HepG2 (cell line): ENCODE measurements around the gene USP7.

Experiments
- SRSF4 ChIP-seq: fragments of 200-400 bp; formaldehyde crosslinking; IDR thresholded peaks from one replicate; pipeline ENCODE4 v1.6.1; 2018; ENCODE audit warnings: mild to moderate bottlenecking, low read depth, low read length, moderate library complexity; ENCODE audit not compliant: poor library complexity, severe bottlenecking
- SRY ChIP-seq: sonication (generic); formaldehyde crosslinking; IDR thresholded peaks from 2 replicates; pipeline ENCODE4 v1.8.0; 2022; ENCODE audit warnings: mild to moderate bottlenecking, missing genetic modification reagents
- TCF7L2 ChIP-seq: IDR thresholded peaks from 2 replicates; pipeline ENCODE4 v1.6.1; 2011; ENCODE audit warnings: mild to moderate bottlenecking, low read depth, low read length, moderate library complexity
- ZNF552 ChIP-seq: sonication (generic); formaldehyde crosslinking; IDR thresholded peaks from 2 replicates; pipeline ENCODE4 v1.9.0; 2022; ENCODE audit warnings: missing genetic modification reagents, mild to moderate bottlenecking, borderline replicate concordance
- ZNF589 ChIP-seq: sonication (generic); formaldehyde crosslinking; conservative IDR thresholded peaks from 2 replicates; pipeline ENCODE4 v1.8.0; 2022; ENCODE audit warnings: mild to moderate bottlenecking, moderate library complexity, missing genetic modification reagents
- TF ChIP-seq, protein P1 (sequence below): sonication (generic); formaldehyde crosslinking; IDR thresholded peaks from 2 replicates; pipeline ENCODE4 v1.8.1; 2023; ENCODE audit warnings: mild to moderate bottlenecking, missing genetic modification reagents, borderline replicate concordance
- TF ChIP-seq, protein P2 (sequence below): sonication (generic); formaldehyde crosslinking; IDR thresholded peaks from 2 replicates; pipeline ENCODE4 v1.4.0; 2020; ENCODE audit warnings: mild to moderate bottlenecking, missing genetic modification reagents
- TF ChIP-seq, protein P3 (sequence below): IDR thresholded peaks from 2 replicates; pipeline ENCODE4 v1.4.0; 2020; ENCODE audit warnings: mild to moderate bottlenecking, missing genetic modification reagents
- TF ChIP-seq, protein P4 (sequence below): sonication (generic); formaldehyde crosslinking; IDR thresholded peaks from 2 replicates; pipeline ENCODE4 v1.5.0; 2020; ENCODE audit warnings: mild to moderate bottlenecking, missing genetic modification reagents, moderate library complexity

DNA sequence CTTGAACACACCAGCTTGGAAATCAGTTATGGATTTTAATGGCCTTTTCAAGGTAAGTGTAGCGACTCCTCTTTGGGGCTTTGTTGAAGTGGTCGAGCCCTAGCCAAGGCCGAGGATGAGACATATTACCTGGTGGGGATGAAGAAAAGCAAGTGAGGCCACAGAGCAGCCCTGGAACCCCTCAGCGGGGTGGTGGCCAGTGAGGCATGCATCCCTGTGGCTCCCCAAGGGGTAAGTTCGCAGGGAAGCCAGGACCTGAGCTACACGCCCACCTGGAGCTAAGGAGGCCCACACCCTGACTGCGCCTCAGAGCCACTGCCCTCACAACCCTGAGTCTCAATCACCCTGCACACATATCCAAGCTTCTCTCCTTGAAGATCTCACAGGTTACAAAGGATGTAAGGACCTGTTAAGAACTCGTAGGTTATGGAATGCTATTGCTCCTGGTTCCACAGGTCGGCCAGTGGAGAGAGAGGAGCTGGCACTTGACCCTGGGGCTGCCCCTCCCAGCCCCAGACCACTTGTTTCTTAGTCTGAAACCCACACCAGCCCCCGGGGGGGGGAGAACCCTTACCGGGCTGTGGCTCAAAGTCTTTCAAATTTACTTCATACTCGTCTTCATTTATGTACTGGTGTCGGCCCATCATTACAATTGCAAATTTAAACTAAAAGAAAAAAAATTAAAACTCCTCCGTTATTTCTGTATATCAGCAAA is 69.6 kb downstream of the USP7 start:
- TF ChIP-seq, protein P1, sequence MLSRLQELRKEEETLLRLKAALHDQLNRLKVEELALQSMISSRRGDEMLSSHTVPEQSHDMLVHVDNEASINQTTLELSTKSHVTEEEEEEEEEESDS, result no peak
- TF ChIP-seq, protein P2, sequence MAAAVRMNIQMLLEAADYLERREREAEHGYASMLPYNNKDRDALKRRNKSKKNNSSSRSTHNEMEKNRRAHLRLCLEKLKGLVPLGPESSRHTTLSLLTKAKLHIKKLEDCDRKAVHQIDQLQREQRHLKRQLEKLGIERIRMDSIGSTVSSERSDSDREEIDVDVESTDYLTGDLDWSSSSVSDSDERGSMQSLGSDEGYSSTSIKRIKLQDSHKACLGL (CRISPR knock-in tag), result no peak
- TF ChIP-seq TCF7L2 (no peak), SRY (CRISPR knock-in tag) (no peak), SRSF4 (no peak), ZNF552 (CRISPR knock-in tag) (no peak), ZNF589 (CRISPR knock-in tag) (no peak)
- TF ChIP-seq, protein P3, sequence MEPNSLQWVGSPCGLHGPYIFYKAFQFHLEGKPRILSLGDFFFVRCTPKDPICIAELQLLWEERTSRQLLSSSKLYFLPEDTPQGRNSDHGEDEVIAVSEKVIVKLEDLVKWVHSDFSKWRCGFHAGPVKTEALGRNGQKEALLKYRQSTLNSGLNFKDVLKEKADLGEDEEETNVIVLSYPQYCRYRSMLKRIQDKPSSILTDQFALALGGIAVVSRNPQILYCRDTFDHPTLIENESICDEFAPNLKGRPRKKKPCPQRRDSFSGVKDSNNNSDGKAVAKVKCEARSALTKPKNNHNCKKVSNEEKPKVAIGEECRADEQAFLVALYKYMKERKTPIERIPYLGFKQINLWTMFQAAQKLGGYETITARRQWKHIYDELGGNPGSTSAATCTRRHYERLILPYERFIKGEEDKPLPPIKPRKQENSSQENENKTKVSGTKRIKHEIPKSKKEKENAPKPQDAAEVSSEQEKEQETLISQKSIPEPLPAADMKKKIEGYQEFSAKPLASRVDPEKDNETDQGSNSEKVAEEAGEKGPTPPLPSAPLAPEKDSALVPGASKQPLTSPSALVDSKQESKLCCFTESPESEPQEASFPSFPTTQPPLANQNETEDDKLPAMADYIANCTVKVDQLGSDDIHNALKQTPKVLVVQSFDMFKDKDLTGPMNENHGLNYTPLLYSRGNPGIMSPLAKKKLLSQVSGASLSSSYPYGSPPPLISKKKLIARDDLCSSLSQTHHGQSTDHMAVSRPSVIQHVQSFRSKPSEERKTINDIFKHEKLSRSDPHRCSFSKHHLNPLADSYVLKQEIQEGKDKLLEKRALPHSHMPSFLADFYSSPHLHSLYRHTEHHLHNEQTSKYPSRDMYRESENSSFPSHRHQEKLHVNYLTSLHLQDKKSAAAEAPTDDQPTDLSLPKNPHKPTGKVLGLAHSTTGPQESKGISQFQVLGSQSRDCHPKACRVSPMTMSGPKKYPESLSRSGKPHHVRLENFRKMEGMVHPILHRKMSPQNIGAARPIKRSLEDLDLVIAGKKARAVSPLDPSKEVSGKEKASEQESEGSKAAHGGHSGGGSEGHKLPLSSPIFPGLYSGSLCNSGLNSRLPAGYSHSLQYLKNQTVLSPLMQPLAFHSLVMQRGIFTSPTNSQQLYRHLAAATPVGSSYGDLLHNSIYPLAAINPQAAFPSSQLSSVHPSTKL (CRISPR knock-in tag), result no peak
- TF ChIP-seq, protein P4, sequence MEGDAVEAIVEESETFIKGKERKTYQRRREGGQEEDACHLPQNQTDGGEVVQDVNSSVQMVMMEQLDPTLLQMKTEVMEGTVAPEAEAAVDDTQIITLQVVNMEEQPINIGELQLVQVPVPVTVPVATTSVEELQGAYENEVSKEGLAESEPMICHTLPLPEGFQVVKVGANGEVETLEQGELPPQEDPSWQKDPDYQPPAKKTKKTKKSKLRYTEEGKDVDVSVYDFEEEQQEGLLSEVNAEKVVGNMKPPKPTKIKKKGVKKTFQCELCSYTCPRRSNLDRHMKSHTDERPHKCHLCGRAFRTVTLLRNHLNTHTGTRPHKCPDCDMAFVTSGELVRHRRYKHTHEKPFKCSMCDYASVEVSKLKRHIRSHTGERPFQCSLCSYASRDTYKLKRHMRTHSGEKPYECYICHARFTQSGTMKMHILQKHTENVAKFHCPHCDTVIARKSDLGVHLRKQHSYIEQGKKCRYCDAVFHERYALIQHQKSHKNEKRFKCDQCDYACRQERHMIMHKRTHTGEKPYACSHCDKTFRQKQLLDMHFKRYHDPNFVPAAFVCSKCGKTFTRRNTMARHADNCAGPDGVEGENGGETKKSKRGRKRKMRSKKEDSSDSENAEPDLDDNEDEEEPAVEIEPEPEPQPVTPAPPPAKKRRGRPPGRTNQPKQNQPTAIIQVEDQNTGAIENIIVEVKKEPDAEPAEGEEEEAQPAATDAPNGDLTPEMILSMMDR (CRISPR knock-in tag), result no peak
